Liver (tissue), 9 donors: ENCODE data around the gene SEH1L. TPM values are rescaled to one million over a fixed set of nuclear protein-coding genes. Genes with fewer than 3 reads are reported as not detected.

Experiments used
- DNase-seq: peaks from one replicate; pipeline ENCODE4 v3.0.0-alpha.2; 2017; ENCODE audit warnings: low spot score
- H3K27ac ChIP-seq, 2 donors: one replicate each; pipeline ENCODE4 v1.7.0; 2013; ENCODE audit warnings: inconsistent platforms in 2 of 2, low read length in 2 of 2, control low read depth in 1 of 2, low read depth in 1 of 2, mild to moderate bottlenecking in 1 of 2
- H3K27me3 ChIP-seq, 4 donors: one replicate each; pipeline versions ENCODE4 v1.6.1 to v1.7.0; 2013; ENCODE audit warnings: low read length in 3 of 4, inconsistent platforms in 1 of 4, mild to moderate bottlenecking in 1 of 4, moderate library complexity in 1 of 4; ENCODE audit not compliant: control insufficient read depth in 4 of 4, insufficient read depth in 4 of 4
- H3K36me3 ChIP-seq, 4 donors: one replicate each; pipeline versions ENCODE4 v1.6.1 to v1.7.0; 2013; ENCODE audit warnings: low read length in 3 of 4, mild to moderate bottlenecking in 3 of 4, low read depth in 1 of 4, moderate library complexity in 1 of 4; ENCODE audit not compliant: control insufficient read depth in 4 of 4, insufficient read depth in 3 of 4
- H3K4me1 ChIP-seq, 4 donors: one replicate each; pipeline versions ENCODE4 v1.6.1 to v1.7.0; 2013; ENCODE audit warnings: low read length in 3 of 4, mild to moderate bottlenecking in 3 of 4, moderate library complexity in 1 of 4; ENCODE audit not compliant: control insufficient read depth in 4 of 4, insufficient read depth in 4 of 4
- H3K4me3 ChIP-seq, 3 donors: one replicate each; pipeline versions ENCODE4 v1.6.1 to v1.7.0; 2013; ENCODE audit warnings: low read length in 3 of 3, control low read depth in 1 of 3, low read depth in 1 of 3, mild to moderate bottlenecking in 1 of 3
- H3K9ac ChIP-seq, 2 donors: one replicate each; pipeline ENCODE4 v1.7.0; 2013; ENCODE audit warnings: low read length in 2 of 2, mild to moderate bottlenecking in 2 of 2, moderate library complexity in 2 of 2, control low read depth in 1 of 2, low read depth in 1 of 2
- H3K9me3 ChIP-seq, 4 donors: one replicate each; pipeline versions ENCODE4 v1.6.1 to v1.7.0; 2013; ENCODE audit warnings: low read length in 3 of 4; ENCODE audit not compliant: control insufficient read depth in 4 of 4
- ATF3 ChIP-seq: IDR thresholded peaks from 2 replicates; pipeline ENCODE4 v1.6.1; 2016; ENCODE audit warnings: antibody characterized with exemption
- CTCF ChIP-seq: fragments of 150-350 bp; IDR thresholded peaks from 2 replicates; pipeline ENCODE4 v1.5.1; 2017; ENCODE audit warnings: improper control_type of control experiment, low read depth, low read length; ENCODE audit not compliant: missing input control
- FOXA1 ChIP-seq: IDR thresholded peaks from 2 replicates; pipeline ENCODE4 v1.6.1; 2016; ENCODE audit warnings: antibody characterized with exemption
- HNF4G ChIP-seq: IDR thresholded peaks from 2 replicates; pipeline ENCODE4 v1.6.1; 2016; ENCODE audit warnings: antibody characterized with exemption
- JUND ChIP-seq, 2 donors: IDR thresholded peaks; 2 replicates each; pipeline ENCODE4 v1.6.1; 2016; ENCODE audit warnings: antibody characterized with exemption in 2 of 2
- MAX ChIP-seq: IDR thresholded peaks from 2 replicates; pipeline ENCODE4 v1.6.1; 2016; ENCODE audit warnings: antibody characterized with exemption
- NR2F2 ChIP-seq: IDR thresholded peaks from 2 replicates; pipeline ENCODE4 v1.6.1; 2016; ENCODE audit warnings: antibody characterized with exemption
- RAD21 ChIP-seq, 2 donors: IDR thresholded peaks; 2 replicates each; pipeline ENCODE4 v1.6.1; 2016; ENCODE audit warnings: antibody characterized with exemption in 2 of 2, mild to moderate bottlenecking in 2 of 2
- RXRA ChIP-seq, 2 donors: IDR thresholded peaks; 2 replicates each; pipeline ENCODE4 v1.6.1; 2017 to 2018; ENCODE audit warnings: antibody characterized with exemption in 2 of 2, mild to moderate bottlenecking in 1 of 2
- WGBS: extraction: QIAGEN DNeasy Blood & Tissue Kit; methylation state at CpG from one replicate; pipeline ENCODE4 v1.1.7; 2013; 5-methylcytosine and 5-hydroxymethylcytosine counted together
- polyA plus RNA-seq, 2 donors: library from polyadenylated mRNA; stranded (reverse) in 1 of 2; unstranded in 1 of 2; fragments of 200-250 nt in 1 of 2; fragments of >200 nt in 1 of 2; fragmentation: Nextera tagmentation in 1 of 2; extraction: Ambion mirVana in 1 of 2; gene quantifications; one replicate each; pipeline versions ENCODE4 v1.2.1 to v1.2.3, GENCODE V29; 2013 to 2015
- total RNA-seq, 2 donors: library from RNA; depleted of rRNA; stranded (reverse); fragments of >200 nt; gene quantifications; one replicate each; pipeline ENCODE4 v1.2.3, GENCODE V29; 2014
- TF ChIP-seq, protein P1 (sequence below): IDR thresholded peaks from 2 replicates; pipeline ENCODE4 v1.6.1; 2016; ENCODE audit warnings: antibody characterized with exemption
- donor health status: healthy.
- donor health status: healthy.
- donor health status: healthy.
- donor health status: healthy.
- donor health status: healthy.

Gene SEH1L
- total and polyA plus RNA-seq, 4 donors = 12.2 to 28.5 (median 16.8) TPM

DNA sequence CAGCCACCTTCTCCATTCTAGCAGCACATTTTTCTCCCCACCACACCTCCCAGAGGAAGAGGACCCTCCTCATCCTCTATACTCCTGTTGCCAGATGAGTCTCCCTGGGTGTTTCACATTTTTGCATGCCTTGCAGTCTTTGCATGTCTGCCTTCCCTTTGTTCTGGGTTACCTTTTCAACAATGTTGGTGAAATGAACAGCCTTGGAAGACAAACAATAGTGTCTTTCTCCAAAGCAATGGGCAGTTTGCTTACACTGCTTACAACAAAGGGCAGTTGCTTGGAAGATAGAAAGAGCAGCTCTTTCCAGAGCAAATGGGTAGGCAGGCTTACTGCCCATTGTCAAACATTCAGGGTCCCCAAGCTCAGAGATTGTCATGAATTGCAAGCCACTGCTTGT, 14.5 kb upstream of the SEH1L start:
- Histone ChIP-seq H3K9me3 (no peaks in the 10 kb centered on the region), H3K9ac (no peak overlapping the region), H3K36me3 (no peaks in the 10 kb centered on the region), H3K27me3 (peaks cover 0 to 3% (median 0%) of the 10 kb centered on the region in 4 donors), H3K4me3 (no peak overlapping the region), H3K27ac (no peak overlapping the region), H3K4me1 (no peaks in the 10 kb centered on the region)
- TF ChIP-seq NR2F2 (no peak), CTCF (no peak)
- DNase-seq = no peak

GRCh38 chr18:12934454-12935071, 13.2 kb upstream of the SEH1L start:
- peak; percentile 79 for DNase-seq
- WGBS = 23% methylated on average over 11 of the region's 11 CpGs

More at GRCh38 chr18:12934454-12935071, 13.2 kb upstream of the SEH1L start:
- Histone ChIP-seq H3K4me3 (no peak overlapping the region), H3K9me3 (no peaks in the 10 kb centered on the region), H3K36me3 (no peaks in the 10 kb centered on the region), H3K27me3 (peaks cover 0 to 3% (median 0%) of the 10 kb centered on the region in 4 donors), H3K9ac (no peak overlapping the region), H3K27ac (no peak overlapping the region), H3K4me1 (no peaks in the 10 kb centered on the region)
- TF ChIP-seq NR2F2 (peak; percentile 13), RXRA (IDR thresholded peaks at IDR 0.05) (peak in 1 of 2 donors; percentile 23), HNF4G (no peak), JUND (IDR thresholded peaks at IDR 0.05) (no peak), CTCF (peak; percentile 93), FOXA1 (no peak), MAX (no peak), ATF3 (no peak), RAD21 (IDR thresholded peaks at IDR 0.05) (peak; percentile 97 to 99)
- TF ChIP-seq, protein P1, sequence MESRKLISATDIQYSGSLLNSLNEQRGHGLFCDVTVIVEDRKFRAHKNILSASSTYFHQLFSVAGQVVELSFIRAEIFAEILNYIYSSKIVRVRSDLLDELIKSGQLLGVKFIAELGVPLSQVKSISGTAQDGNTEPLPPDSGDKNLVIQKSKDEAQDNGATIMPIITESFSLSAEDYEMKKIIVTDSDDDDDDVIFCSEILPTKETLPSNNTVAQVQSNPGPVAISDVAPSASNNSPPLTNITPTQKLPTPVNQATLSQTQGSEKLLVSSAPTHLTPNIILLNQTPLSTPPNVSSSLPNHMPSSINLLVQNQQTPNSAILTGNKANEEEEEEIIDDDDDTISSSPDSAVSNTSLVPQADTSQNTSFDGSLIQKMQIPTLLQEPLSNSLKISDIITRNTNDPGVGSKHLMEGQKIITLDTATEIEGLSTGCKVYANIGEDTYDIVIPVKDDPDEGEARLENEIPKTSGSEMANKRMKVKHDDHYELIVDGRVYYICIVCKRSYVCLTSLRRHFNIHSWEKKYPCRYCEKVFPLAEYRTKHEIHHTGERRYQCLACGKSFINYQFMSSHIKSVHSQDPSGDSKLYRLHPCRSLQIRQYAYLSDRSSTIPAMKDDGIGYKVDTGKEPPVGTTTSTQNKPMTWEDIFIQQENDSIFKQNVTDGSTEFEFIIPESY = no peak
